H1 (cell line): ENCODE measurements around the gene OBSL1. TPM values are rescaled to one million over a fixed set of nuclear protein-coding genes. Genes with fewer than 3 reads are reported as not detected.

ENCODE experiments used
- BCL11A ChIP-seq, 2 experiments: IDR thresholded peaks; one replicate each; pipeline ENCODE4 v1.6.1; 2011; ENCODE audit warnings: low read depth in 2 of 2, low read length in 2 of 2, mild to moderate bottlenecking in 2 of 2
- CBX8 ChIP-seq: fragments of 300-800, 300-1000 bp; sonication (generic); IDR thresholded peaks from 2 replicates; pipeline ENCODE4 v1.7.1; 2016; ENCODE audit warnings: low read depth, low read length, borderline replicate concordance
- CEBPB ChIP-seq: IDR thresholded peaks from 2 replicates; pipeline ENCODE4 v1.6.1; 2012; ENCODE audit warnings: low read depth, low read length
- GTF2F1 ChIP-seq: IDR thresholded peaks from 2 replicates; pipeline ENCODE4 v1.6.1; 2012; ENCODE audit warnings: low read depth, low read length, improper control_type of control experiment, borderline replicate concordance
- RBBP5 ChIP-seq: IDR thresholded peaks from 2 replicates; pipeline ENCODE4 v1.7.1; 2012; ENCODE audit warnings: low read depth, mild to moderate bottlenecking, inconsistent platforms, low read length, moderate library complexity, borderline replicate concordance
- SIRT6 ChIP-seq: IDR thresholded peaks from one replicate; pipeline ENCODE4 v1.7.1; 2012; ENCODE audit warnings: low read length, inconsistent platforms
- SP2 ChIP-seq: IDR thresholded peaks from 2 replicates; pipeline ENCODE4 v1.6.1; 2012; ENCODE audit warnings: mild to moderate bottlenecking, low read length, inconsistent platforms
- TCF12 ChIP-seq: IDR thresholded peaks from 2 replicates; pipeline ENCODE4 v1.6.1; 2011; ENCODE audit warnings: low read depth, mild to moderate bottlenecking, low read length
- polyA plus RNA-seq, 7 experiments: library from polyadenylated mRNA; depleted of rRNA in 3 of 7; stranded (reverse) in 5 of 7; unstranded in 2 of 7; fragments of >200 nt in 5 of 7; fragments of 200-250 nt in 2 of 7; gene quantifications; 1 replicate in 5 of 7; 2 replicates in 1 of 7; 4 replicates in 1 of 7; pipeline versions ENCODE4 v1.2.1 to v1.2.3, GENCODE V29; 2011 to 2013; ENCODE audit warnings: missing spikeins in 2 of 7, mixed read lengths in 2 of 7
- total RNA-seq: library from RNA; stranded (reverse); fragmentation: NEBNext Ultra II Directional; extraction: Animal tissue kit (Norgen Biotek cat#: 25700); gene quantifications from 2 replicates; pipeline ENCODE4 v1.2.1, GENCODE V29; 2021
- TF ChIP-seq, protein P1 (sequence below): fragments of 300-600 bp; sonication (generic); IDR thresholded peaks from 2 replicates; pipeline ENCODE4 v1.7.1; 2012; ENCODE audit warnings: low read length, moderate library complexity, mild to moderate bottlenecking, inconsistent platforms; ENCODE audit not compliant: insufficient replicate concordance
- TF ChIP-seq, protein P2 (sequence below): IDR thresholded peaks from 2 replicates; pipeline ENCODE4 v1.6.1; 2012; ENCODE audit warnings: inconsistent platforms

The OBSL1 gene
- total and polyA plus RNA-seq, 2 of the 8 experiments (the other 6 are each of a cell fraction or from before 2014, with no cell fraction given) = 116 to 127 TPM

DNA sequence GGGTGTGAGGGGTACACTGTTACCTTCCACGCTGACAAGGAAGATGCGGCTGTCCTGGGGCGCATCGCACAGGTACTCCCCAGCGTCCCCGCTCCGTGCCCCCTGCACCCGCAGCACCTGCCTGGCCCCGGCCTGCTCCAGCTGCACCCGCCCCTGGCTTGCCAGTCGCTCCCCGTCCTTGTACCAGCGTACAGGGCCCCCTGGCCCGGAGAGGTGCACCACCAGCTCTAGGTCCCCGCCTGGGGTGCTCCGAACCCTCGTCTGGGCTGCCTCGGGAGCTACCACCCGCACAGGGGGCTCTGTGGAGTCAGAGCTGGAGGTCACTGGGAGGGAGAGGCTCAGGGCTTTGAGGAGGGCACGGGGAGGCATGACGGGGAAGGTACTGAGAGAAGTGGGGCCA, 14.0 kb downstream of the OBSL1 start (continued):
- TF ChIP-seq, protein P1, sequence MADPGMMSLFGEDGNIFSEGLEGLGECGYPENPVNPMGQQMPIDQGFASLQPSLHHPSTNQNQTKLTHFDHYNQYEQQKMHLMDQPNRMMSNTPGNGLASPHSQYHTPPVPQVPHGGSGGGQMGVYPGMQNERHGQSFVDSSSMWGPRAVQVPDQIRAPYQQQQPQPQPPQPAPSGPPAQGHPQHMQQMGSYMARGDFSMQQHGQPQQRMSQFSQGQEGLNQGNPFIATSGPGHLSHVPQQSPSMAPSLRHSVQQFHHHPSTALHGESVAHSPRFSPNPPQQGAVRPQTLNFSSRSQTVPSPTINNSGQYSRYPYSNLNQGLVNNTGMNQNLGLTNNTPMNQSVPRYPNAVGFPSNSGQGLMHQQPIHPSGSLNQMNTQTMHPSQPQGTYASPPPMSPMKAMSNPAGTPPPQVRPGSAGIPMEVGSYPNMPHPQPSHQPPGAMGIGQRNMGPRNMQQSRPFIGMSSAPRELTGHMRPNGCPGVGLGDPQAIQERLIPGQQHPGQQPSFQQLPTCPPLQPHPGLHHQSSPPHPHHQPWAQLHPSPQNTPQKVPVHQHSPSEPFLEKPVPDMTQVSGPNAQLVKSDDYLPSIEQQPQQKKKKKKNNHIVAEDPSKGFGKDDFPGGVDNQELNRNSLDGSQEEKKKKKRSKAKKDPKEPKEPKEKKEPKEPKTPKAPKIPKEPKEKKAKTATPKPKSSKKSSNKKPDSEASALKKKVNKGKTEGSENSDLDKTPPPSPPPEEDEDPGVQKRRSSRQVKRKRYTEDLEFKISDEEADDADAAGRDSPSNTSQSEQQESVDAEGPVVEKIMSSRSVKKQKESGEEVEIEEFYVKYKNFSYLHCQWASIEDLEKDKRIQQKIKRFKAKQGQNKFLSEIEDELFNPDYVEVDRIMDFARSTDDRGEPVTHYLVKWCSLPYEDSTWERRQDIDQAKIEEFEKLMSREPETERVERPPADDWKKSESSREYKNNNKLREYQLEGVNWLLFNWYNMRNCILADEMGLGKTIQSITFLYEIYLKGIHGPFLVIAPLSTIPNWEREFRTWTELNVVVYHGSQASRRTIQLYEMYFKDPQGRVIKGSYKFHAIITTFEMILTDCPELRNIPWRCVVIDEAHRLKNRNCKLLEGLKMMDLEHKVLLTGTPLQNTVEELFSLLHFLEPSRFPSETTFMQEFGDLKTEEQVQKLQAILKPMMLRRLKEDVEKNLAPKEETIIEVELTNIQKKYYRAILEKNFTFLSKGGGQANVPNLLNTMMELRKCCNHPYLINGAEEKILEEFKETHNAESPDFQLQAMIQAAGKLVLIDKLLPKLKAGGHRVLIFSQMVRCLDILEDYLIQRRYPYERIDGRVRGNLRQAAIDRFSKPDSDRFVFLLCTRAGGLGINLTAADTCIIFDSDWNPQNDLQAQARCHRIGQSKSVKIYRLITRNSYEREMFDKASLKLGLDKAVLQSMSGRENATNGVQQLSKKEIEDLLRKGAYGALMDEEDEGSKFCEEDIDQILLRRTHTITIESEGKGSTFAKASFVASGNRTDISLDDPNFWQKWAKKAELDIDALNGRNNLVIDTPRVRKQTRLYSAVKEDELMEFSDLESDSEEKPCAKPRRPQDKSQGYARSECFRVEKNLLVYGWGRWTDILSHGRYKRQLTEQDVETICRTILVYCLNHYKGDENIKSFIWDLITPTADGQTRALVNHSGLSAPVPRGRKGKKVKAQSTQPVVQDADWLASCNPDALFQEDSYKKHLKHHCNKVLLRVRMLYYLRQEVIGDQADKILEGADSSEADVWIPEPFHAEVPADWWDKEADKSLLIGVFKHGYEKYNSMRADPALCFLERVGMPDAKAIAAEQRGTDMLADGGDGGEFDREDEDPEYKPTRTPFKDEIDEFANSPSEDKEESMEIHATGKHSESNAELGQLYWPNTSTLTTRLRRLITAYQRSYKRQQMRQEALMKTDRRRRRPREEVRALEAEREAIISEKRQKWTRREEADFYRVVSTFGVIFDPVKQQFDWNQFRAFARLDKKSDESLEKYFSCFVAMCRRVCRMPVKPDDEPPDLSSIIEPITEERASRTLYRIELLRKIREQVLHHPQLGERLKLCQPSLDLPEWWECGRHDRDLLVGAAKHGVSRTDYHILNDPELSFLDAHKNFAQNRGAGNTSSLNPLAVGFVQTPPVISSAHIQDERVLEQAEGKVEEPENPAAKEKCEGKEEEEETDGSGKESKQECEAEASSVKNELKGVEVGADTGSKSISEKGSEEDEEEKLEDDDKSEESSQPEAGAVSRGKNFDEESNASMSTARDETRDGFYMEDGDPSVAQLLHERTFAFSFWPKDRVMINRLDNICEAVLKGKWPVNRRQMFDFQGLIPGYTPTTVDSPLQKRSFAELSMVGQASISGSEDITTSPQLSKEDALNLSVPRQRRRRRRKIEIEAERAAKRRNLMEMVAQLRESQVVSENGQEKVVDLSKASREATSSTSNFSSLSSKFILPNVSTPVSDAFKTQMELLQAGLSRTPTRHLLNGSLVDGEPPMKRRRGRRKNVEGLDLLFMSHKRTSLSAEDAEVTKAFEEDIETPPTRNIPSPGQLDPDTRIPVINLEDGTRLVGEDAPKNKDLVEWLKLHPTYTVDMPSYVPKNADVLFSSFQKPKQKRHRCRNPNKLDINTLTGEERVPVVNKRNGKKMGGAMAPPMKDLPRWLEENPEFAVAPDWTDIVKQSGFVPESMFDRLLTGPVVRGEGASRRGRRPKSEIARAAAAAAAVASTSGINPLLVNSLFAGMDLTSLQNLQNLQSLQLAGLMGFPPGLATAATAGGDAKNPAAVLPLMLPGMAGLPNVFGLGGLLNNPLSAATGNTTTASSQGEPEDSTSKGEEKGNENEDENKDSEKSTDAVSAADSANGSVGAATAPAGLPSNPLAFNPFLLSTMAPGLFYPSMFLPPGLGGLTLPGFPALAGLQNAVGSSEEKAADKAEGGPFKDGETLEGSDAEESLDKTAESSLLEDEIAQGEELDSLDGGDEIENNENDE = no peak
- TF ChIP-seq SP2 (no peak), RBBP5 (no peak), BCL11A (IDR thresholded peaks at IDR 0.05; ENCODE audit: low read depth in 2 of 2, low read length in 2 of 2) (no peak), SIRT6 (no peak), TCF12 (no peak), GTF2F1 (no peak), CBX8 (no peak), CEBPB (no peak)
- TF ChIP-seq, protein P2, sequence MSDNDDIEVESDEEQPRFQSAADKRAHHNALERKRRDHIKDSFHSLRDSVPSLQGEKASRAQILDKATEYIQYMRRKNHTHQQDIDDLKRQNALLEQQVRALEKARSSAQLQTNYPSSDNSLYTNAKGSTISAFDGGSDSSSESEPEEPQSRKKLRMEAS = no peak
